Left lung (tissue), 10 donors: ENCODE measurements around the gene KLHL14. TPM values are rescaled to one million over a fixed set of nuclear protein-coding genes. Genes with fewer than 3 reads are reported as not detected.

Experiments
- ATAC-seq: fragments of 200-7000 bp; cut with Tn5 transposase; one replicate; pipeline ENCODE4 v1.9.1; 2020; ENCODE audit warnings: moderate library complexity
- DNase-seq, 4 donors: peaks; one replicate each; pipeline ENCODE4 v3.0.0-alpha.2; 2013 to 2020
- H3K27ac ChIP-seq, 2 donors: fragments of 200-600 bp; sonication (generic) in 1 of 2; one replicate each; pipeline versions ENCODE4 v1.5.0 to v1.8.0; 2020 to 2021
- H3K27me3 ChIP-seq, 2 donors: fragments of 200-600 bp; sonication (generic) in 1 of 2; one replicate each; pipeline versions ENCODE4 v1.5.0 to v1.8.0; 2020 to 2021
- H3K36me3 ChIP-seq, 2 donors: fragments of 200-600 bp; sonication (generic) in 1 of 2; one replicate each; pipeline versions ENCODE4 v1.5.0 to v1.8.0; 2020 to 2021
- H3K4me1 ChIP-seq, 2 donors: fragments of 200-600 bp; one replicate each; pipeline ENCODE4 v1.8.0; 2021
- H3K4me3 ChIP-seq, 2 donors: fragments of 200-600 bp; sonication (generic) in 1 of 2; one replicate each; pipeline versions ENCODE4 v1.5.0 to v1.8.0; 2020 to 2021; ENCODE audit warnings: mild to moderate bottlenecking in 1 of 2
- H3K9me3 ChIP-seq, 2 donors: fragments of 200-600 bp; sonication (generic) in 1 of 2; one replicate each; pipeline versions ENCODE4 v1.5.0 to v1.8.0; 2020 to 2021
- intact Hi-C, 2 donors: fragments of 100-400 bp; cut with DNase I; formaldehyde crosslinking; loops; one replicate each; pipeline versions ENCODE4 v1.11.2 to v1.14.2; 2022
- polyA plus RNA-seq, 6 donors: library from polyadenylated mRNA; unstranded; fragments of 120-200 nt; gene quantifications; one replicate each; pipeline ENCODE4 v1.2.1, GENCODE V29; 2013; ENCODE audit not compliant: insufficient read length in 6 of 6
- total RNA-seq, 2 donors: library from RNA; stranded (reverse); fragmentation: NEBNext Ultra II Directional; extraction: Animal tissue kit (Norgen Biotek cat#: 25700); gene quantifications; one replicate each; pipeline ENCODE4 v1.2.1, GENCODE V29; 2021
- TF ChIP-seq, protein P1 (sequence below), 2 donors: fragments of 200-600 bp; sonication (generic) in 1 of 2; IDR thresholded peaks; one replicate each; pipeline versions ENCODE4 v1.5.0 to v1.8.0; 2021; ENCODE audit warnings: antibody characterized with exemption in 2 of 2
- donor health status: DM: no; HTN: yes; CAD: no.
- donor health status: DM: no; HTN: no; CAD: no.

The KLHL14 gene
- total and polyA plus RNA-seq, 8 donors: 0.20 to 1.4 (median 1.2) TPM

DNA sequence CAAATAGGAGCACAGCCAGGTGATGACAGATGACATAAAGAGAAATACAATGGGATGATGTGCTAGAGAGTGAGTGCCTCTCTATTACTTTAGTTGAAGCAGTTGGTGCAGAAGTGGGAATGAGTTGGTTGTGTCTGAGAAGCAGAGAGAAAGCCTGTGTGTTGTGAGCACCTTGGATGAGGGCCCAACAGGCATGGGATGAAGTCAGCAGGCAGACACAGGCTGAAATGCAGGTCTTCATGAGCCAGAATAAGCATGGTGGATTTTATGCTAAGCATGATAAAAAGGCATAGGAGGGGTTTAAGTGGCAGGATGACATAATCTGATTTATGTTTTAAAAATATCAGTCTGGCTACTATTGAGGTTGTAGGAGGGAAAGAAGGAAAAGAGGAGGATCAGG lies 71.5 kb downstream of the KLHL14 start:
- intact Hi-C loops: no loop called here
- Histone ChIP-seq H3K4me1 (no peaks in the 10 kb centered on the region), H3K27ac (no peak overlapping the region), H3K9me3 (no peaks in the 10 kb centered on the region), H3K27me3 (no peaks in the 10 kb centered on the region), H3K4me3 (no peak overlapping the region), H3K36me3 (no peaks in the 10 kb centered on the region)
- ATAC-seq (no peak), DNase-seq (no peak)
- TF ChIP-seq, protein P1, sequence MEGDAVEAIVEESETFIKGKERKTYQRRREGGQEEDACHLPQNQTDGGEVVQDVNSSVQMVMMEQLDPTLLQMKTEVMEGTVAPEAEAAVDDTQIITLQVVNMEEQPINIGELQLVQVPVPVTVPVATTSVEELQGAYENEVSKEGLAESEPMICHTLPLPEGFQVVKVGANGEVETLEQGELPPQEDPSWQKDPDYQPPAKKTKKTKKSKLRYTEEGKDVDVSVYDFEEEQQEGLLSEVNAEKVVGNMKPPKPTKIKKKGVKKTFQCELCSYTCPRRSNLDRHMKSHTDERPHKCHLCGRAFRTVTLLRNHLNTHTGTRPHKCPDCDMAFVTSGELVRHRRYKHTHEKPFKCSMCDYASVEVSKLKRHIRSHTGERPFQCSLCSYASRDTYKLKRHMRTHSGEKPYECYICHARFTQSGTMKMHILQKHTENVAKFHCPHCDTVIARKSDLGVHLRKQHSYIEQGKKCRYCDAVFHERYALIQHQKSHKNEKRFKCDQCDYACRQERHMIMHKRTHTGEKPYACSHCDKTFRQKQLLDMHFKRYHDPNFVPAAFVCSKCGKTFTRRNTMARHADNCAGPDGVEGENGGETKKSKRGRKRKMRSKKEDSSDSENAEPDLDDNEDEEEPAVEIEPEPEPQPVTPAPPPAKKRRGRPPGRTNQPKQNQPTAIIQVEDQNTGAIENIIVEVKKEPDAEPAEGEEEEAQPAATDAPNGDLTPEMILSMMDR (IDR thresholded peaks at IDR 0.05): no peak

DNA sequence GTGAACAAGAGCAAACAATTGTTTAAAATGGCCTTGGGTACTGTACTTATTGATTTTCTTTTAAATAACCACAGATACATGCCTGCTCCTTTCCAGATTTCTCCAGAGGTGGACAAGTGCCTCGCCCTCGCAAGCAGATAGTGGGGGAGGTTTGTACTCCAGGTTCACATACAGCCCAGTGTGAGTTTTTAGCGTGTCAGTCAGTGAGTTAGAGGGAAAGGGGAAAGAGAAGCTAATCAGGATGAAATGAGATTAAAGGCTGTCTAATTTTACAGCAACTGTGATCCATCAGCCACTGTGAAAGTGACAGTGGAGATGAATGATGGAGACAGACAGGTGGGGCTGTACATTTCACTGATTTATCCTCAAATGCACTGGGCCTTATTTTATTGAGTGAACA lies 74.7 kb downstream of the KLHL14 start:
- Histone ChIP-seq H3K4me3 (no peak overlapping the region), H3K27ac (no peak overlapping the region), H3K9me3 (no peaks in the 10 kb centered on the region), H3K36me3 (no peaks in the 10 kb centered on the region), H3K4me1 (no peaks in the 10 kb centered on the region), H3K27me3 (no peaks in the 10 kb centered on the region)
- DNase-seq (no peak), ATAC-seq (no peak)
- intact Hi-C loops: no loop called here
- TF ChIP-seq, protein P1 (IDR thresholded peaks at IDR 0.05): no peak

- H3K4me3 ChIP-seq: no peak overlapping the region
- ATAC-seq (no peak), DNase-seq (no peak)
- no peaks in the 10 kb centered on the region for H3K27me3 ChIP-seq
- intact Hi-C loops: no loop called here
- TF ChIP-seq, protein P1 (IDR thresholded peaks at IDR 0.05): no peak
- no peaks in the 10 kb centered on the region for H3K9me3 ChIP-seq
- no peaks in the 10 kb centered on the region for H3K4me1 ChIP-seq
- H3K27ac ChIP-seq: no peak overlapping the region
- H3K36me3 ChIP-seq: no peaks in the 10 kb centered on the region
Measured at GRCh38 chr18:32696376-32696775, 76.4 kb downstream of the KLHL14 start.

- intact Hi-C loops: no loop called here
- Histone ChIP-seq H3K4me1 (no peaks in the 10 kb centered on the region), H3K27ac (no peak overlapping the region), H3K4me3 (no peak overlapping the region), H3K36me3 (no peaks in the 10 kb centered on the region), H3K27me3 (no peaks in the 10 kb centered on the region), H3K9me3 (no peaks in the 10 kb centered on the region)
- TF ChIP-seq, protein P1 (IDR thresholded peaks at IDR 0.05): no peak
- ATAC-seq (no peak), DNase-seq (no peak)
Measured at GRCh38 chr18:32695534-32695933, 77.3 kb downstream of the KLHL14 start.

- Histone ChIP-seq H3K4me3 (no peak overlapping the region), H3K36me3 (no peaks in the 10 kb centered on the region), H3K27me3 (no peaks in the 10 kb centered on the region), H3K9me3 (no peaks in the 10 kb centered on the region), H3K27ac (no peak overlapping the region), H3K4me1 (no peaks in the 10 kb centered on the region)
- DNase-seq (no peak), ATAC-seq (no peak)
- TF ChIP-seq, protein P1 (IDR thresholded peaks at IDR 0.05): no peak
- intact Hi-C loops: no loop called here
Measured at GRCh38 chr18:32688821-32689220, 84.0 kb downstream of the KLHL14 start.
